GM18517 (cell line): ENCODE data around the gene NAGPA.

ENCODE experiments used
- ATAC-seq: cut with Tn5 transposase; IDR thresholded peaks from one replicate; pipeline ENCODE4 v1.9.1; 2021; ENCODE audit warnings: mild to moderate bottlenecking, moderate library complexity; ENCODE audit not compliant: unreplicated experiment

The NAGPA gene

GRCh38 chr16:5004311-5004710 lies 29.4 kb downstream of the NAGPA start:
- ATAC-seq: no peak

- no peak for ATAC-seq
These were observed 29.9 kb downstream of the NAGPA start for GRCh38 chr16:5003828-5004227.

GRCh38 chr16:5003211-5003610 lies 30.5 kb downstream of the NAGPA start:
- ATAC-seq: no peak

- ATAC-seq: no peak
These were observed 31.0 kb downstream of the NAGPA start for GRCh38 chr16:5002699-5003143.

DNA sequence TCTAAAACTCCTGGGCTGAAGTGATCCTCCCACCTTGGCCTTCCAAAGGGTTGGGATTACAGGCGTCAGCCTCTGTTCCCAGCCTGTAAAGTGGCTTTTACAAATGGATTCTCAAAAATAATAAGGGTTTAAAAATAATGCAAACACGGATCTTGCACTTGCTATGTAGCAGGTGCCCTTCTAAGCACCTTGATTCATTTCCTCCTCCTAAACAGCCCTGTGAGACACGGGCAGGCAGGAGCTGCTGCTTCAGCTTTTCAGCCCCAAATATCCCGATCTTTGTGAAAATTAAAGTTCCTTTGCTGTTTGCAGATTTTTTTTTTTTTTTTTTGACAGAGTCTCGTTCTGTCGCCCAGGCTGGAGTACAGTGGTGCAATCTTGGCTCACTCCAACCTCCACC lies 31.7 kb downstream of the NAGPA start:
- no peak for ATAC-seq

- no peak for ATAC-seq
These were observed 32.2 kb downstream of the NAGPA start for GRCh38 chr16:5001571-5001970.

GRCh38 chr16:5000573-5001001 lies 33.1 kb downstream of the NAGPA start:
- ATAC-seq: no peak

- no peak for ATAC-seq
These were observed 38.9 kb downstream of the NAGPA start for GRCh38 chr16:4994719-4995434.

DNA sequence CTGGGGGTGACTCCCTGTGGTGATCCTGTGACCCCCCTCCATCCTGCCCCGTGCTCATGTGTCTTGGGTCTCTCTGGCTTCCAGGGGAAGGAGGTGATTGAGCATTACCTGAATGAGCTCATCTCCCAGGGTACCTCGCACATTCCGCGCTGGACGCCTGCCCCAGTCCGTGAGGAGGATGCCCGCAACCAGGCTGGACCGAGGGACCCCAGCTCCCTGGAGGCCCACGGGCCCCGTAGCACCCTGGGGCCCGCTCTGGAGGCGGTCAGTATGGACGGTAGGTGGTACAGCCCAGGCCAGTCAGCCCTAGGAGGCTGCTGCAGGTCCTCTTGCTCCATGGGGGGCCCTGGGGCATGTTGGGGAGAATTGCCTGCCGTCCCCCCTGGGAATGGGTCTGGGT lies 42.0 kb downstream of the NAGPA start:
- no peak for ATAC-seq

DNA sequence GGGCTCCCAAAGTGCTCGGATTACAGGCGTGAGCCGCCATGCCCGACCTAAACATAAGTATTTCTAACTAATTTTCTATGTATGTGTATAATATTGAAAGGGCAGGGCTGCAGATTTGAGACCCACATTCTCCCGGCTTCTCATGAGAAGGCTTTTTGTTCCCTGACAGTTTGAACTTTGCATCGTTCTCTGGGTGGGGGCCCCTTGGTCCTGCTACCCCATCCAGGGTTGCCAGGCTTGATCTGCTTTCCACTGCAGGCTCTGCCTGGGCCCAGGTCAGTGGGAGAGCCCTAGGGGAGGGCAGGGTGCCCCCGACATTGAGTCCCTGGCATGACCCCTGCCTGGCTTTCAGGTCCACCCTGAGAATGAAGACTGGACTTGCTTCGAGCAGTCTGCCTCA lies 43.3 kb downstream of the NAGPA start:
- no peak for ATAC-seq

DNA sequence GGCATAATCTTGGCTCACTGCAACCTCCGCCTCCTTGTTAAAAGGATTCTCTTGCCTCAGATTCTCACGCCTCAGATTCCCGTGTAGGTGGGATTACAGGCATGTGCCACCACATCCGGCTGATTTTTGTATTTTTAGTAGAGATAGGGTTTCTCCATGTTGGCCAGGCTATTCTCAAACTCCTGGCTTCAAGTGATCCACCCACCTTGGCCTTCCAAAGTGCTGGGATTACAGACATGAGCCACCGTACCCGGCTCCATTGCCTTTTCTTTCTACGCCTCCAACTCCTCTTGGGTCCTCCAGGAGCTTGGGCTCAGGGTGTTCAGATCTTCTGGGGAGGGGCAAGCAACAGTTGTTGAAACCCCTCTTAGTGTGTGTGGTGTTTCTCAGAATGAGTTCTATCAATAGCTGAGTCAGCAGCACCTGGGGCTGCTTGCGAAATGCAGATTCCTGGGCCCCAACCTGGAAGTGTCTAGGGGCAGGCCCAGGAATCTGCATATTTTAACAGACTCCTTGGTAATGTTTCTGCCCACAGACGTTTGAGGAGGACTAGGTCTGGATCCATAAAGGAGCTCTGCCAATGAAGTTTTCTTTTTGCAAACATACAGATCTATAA lies 44.2 kb downstream of the NAGPA start:
- no peak for ATAC-seq

GRCh38 chr16:4988647-4989046 lies 45.1 kb downstream of the NAGPA start:
- no peak for ATAC-seq

DNA sequence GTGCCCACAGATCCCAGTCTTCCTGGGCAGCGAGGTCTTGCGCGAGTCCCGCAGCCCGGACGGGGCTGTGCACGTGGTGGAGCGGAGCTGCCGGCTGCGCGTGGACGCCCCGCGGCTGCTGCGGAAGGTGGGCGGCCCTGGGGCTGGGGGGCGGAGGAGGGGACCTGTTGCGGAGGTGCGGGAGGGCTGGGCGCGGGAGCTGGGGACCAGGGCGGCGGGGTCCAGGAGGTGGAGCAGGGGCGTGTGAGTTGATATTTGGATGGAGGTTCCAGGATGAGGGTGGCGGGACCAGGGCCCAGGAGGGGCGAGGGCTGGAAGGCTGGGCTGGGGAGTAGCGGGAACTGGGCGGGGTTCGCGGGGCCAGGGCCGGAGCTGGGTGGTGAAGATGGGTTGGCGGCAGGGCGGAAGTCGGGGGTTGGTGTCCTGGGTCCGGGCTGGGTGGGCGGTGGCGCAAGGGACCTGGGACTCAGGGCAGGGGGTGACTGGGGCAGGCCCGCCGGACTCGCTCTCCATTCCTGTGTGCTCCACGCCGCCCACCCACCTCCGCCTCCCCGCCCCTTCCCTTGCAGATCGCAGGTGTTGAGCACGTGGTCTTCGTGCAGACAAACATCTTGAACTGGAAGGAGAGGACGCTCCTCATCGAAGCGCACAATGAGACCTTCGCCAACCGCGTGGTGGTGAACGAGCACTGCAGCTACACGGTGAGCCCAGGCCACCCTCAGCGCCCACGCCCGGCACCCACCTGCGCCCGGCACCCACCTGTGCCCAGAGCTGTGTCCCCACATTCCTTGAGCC lies 46.0 kb downstream of the NAGPA start:
- ATAC-seq: no peak

DNA sequence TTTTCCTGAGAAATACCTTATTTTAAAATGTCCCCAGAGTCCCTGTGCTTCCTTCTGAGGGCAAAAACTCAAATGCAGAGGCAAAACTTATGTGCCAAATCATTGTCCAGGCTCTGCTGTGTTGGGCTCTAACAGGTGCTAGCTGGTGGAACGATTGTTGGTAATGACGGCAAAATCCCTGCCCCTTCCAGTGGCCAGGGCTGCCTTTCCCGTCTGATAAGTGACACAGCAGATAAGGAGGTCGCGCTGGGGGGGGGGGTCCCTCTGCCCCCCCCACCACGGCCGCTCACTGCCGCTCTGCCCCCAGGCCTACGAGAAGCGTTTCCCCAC lies 46.5 kb downstream of the NAGPA start:
- no peak for ATAC-seq

GRCh38 chr16:4984174-4984990 lies 49.4 kb downstream of the NAGPA start:
- ATAC-seq: no peak

DNA sequence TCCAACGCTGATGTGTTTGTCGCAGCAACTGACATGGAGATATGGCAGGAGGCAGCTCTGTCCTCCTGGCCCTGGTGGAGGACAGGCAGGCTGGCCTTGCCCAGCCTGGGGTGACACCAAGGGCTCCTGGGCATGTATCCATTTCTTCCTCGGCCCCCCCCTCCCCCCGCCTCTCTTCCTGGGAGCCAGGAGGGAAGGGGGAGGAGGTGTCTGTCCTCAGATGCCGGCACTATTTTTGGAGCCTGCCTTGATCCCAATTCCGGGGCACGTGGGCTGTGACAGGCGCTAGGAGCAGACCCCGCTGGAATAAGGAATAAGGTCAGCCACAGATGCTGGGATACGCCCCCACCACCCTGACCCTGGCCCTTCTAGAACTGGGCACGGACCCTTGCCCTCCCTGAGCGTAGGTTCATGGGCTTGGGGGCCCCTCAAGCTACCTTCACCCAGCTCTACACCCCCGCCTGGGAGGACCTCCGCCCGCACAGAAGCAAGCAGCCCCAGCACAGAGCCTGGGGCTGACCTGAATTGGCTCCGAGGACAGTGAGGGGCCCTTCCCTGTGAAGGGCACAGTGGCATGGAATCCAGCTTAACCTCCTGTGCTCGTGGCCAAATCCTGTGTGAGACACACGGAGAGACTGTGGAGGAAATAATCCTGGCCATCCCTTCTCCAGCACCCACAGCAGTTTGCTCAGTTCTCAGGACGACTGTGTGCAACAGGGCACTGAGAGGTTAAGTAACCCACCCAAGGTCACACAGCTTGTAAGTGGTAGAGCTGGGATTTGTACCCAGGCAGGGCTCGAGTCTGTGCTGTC lies 51.5 kb downstream of the NAGPA start:
- no peak for ATAC-seq

GRCh38 chr16:4981473-4981872 lies 52.3 kb downstream of the NAGPA start:
- ATAC-seq: no peak

DNA sequence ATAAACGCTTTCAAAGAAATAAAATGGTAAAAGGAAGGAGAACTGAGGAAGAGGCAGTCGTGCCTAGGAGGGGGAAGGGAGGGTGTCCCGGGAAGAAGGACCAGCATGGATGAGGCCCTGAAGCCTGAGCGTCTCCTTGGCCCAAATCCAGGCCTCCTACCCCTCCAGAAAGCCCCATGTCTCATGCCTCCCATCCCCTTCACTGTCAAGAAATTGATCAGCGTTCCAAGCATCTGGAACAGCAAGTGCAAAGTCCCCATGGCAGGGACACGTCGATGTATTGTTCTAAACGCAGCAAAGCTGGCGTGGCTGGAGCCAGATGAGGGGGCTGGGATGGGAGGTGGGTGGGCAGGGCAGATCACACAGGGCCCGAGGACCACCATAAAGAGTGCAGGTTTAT lies 53.0 kb downstream of the NAGPA start:
- no peak for ATAC-seq

DNA sequence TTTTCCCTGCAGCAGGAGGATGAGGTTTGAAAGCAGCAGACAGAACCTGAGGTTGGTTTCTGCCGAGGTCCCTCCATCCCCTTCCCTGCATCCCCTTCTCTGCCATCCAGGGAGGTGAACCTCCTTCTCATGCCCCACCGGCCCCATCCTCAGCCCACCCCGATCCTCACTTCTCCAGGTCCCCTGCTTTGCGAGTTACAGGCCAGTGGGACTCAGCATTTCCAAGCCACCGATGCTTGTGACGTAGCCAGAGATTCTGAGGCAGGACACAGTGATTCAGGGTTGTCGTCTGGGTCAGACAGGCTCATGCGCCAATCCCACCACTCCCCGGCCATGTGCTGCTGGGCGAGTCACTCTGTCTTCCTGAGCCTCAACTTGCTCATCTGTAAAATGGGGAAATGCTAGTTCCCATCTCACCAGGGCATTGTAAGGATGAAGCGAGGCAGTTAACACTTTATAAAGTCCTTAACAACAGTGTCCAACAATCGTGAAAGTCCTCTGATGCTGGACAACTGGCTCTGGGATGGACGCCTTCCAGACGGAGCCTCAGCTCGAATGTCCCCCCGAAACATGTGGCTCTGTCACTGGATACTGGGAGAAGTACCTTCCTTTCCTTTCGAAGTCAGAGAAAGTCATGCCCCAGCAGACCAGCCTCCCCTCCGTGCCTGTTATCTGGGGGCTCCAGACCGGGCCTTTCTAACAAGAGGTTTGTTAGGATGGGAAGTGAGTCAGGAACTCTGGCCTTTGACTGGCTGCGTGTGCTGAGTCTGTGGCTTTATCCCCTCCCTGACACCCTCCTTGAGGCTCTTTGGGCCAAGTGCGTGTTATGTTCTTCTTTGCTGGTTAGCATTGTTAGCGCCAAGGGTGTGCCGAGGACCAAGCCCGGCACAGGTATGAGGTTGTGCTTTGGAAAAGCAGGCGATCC lies 53.7 kb downstream of the NAGPA start:
- ATAC-seq: no peak
